ENCODE data around the gene ERMP1.

DNA sequence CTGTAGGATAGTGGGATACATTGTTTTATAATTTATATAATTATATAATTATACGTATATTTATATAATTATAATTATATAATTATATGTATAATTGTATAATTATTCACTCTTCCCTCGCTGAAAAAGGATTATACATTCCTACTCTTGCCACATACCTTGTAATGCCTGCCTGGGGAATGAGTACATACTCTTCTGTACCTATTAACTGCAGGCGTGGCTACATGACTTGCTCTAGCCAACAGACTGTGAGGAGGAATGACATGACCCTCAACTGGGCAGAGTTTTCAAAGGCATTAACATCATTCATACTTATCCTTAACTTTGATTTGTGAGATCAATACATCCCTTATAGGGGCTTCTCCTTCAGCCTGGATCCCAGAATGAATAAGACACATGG, 19.1 kb downstream of the ERMP1 start:
- TF ChIP-seq EZH2 (optimal IDR thresholded peaks at IDR 0.05; ENCODE audit: low read depth, low read length): no peak
- TF ChIP-seq, protein P1, sequence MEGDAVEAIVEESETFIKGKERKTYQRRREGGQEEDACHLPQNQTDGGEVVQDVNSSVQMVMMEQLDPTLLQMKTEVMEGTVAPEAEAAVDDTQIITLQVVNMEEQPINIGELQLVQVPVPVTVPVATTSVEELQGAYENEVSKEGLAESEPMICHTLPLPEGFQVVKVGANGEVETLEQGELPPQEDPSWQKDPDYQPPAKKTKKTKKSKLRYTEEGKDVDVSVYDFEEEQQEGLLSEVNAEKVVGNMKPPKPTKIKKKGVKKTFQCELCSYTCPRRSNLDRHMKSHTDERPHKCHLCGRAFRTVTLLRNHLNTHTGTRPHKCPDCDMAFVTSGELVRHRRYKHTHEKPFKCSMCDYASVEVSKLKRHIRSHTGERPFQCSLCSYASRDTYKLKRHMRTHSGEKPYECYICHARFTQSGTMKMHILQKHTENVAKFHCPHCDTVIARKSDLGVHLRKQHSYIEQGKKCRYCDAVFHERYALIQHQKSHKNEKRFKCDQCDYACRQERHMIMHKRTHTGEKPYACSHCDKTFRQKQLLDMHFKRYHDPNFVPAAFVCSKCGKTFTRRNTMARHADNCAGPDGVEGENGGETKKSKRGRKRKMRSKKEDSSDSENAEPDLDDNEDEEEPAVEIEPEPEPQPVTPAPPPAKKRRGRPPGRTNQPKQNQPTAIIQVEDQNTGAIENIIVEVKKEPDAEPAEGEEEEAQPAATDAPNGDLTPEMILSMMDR (IDR thresholded peaks at IDR 0.05; ENCODE audit: low read length): no peak
